Ovary (tissue), 9 donors: ENCODE measurements around the gene CTSW. TPM values are rescaled to one million over a fixed set of nuclear protein-coding genes. Genes with fewer than 3 reads are reported as not detected.
A peak's percentile ranks its signal among the peaks of the same experiment; 100 is the strongest.

Source experiments
- DNase-seq, 5 donors: peaks; one replicate each; pipeline ENCODE4 v3.0.0-alpha.2; 2019 to 2020
- H3K27ac ChIP-seq, 2 donors: fragments of 200-600 bp; one replicate each; pipeline versions ENCODE4 v1.5.1 to v1.8.0; 2019 to 2022
- H3K27me3 ChIP-seq: fragments of 200-600 bp; one replicate; pipeline ENCODE4 v1.8.0; 2022
- H3K36me3 ChIP-seq: fragments of 200-600 bp; sonication (generic); one replicate; pipeline ENCODE4 v1.5.1; 2019
- H3K4me1 ChIP-seq: one replicate; pipeline ENCODE4 v1.8.1; 2013; ENCODE audit warnings: mild to moderate bottlenecking, moderate library complexity; ENCODE audit not compliant: insufficient read depth
- H3K4me3 ChIP-seq: fragments of 200-600 bp; sonication (generic); one replicate; pipeline ENCODE4 v1.5.1; 2017
- H3K9me3 ChIP-seq, 2 donors: fragments of 200-600 bp in 1 of 2; sonication (generic) in 1 of 2; one replicate each; pipeline versions ENCODE4 v1.5.1 to v1.8.1; 2013 to 2019; ENCODE audit warnings: mild to moderate bottlenecking in 1 of 2, moderate library complexity in 1 of 2
- EP300 ChIP-seq: sonication (generic); formaldehyde crosslinking; IDR thresholded peaks from one replicate; pipeline ENCODE4 v1.6.1; 2017; ENCODE audit warnings: antibody characterized with exemption
- POLR2A ChIP-seq: fragments of 450-650 bp; IDR thresholded peaks from one replicate; pipeline ENCODE4 v1.6.1; 2017; ENCODE audit warnings: antibody characterized with exemption, mild to moderate bottlenecking, moderate library complexity
- WGBS, 3 donors: extraction: QIAGEN DNeasy Blood & Tissue Kit in 1 of 3; methylation state at CpG; one replicate each; pipeline versions ENCODE4 v1.1.5 to v1.1.7; 2013 to 2017; 5-methylcytosine and 5-hydroxymethylcytosine counted together
- intact Hi-C, 4 donors: fragments of 100-400 bp; cut with DNase I; formaldehyde crosslinking; loops; one replicate each; pipeline versions ENCODE4 v1.11.0 to v1.15.1; 2022 to 2023
- polyA plus RNA-seq, 2 donors: library from polyadenylated mRNA; stranded (reverse); fragments of 200-250 nt in 1 of 2; fragments of 350-450 nt in 1 of 2; fragmentation: Illumina TruSeq in 1 of 2; extraction: RNeasy Lipid Tissue Mini Kit (QIAGEN cat#74804) in 1 of 2; gene quantifications; one replicate each; pipeline ENCODE4 v1.2.3, GENCODE V29; 2013 to 2014
- total RNA-seq, 7 donors: library from RNA; depleted of rRNA in 2 of 7; stranded (reverse); fragments of >200 nt in 2 of 7; fragmentation: NEBNext Ultra II Directional in 3 of 7; extraction: Animal tissue kit (Norgen Biotek cat#: 25700) in 3 of 7; gene quantifications; one replicate each; pipeline versions ENCODE4 v1.1.0 to v1.2.4, GENCODE V29; 2016 to 2023
- TF ChIP-seq, protein P1 (sequence below), 3 donors: fragments of 450-650 bp in 2 of 3; fragments of 200-600 bp in 1 of 3; IDR thresholded peaks; one replicate each; pipeline versions ENCODE4 v1.5.1 to v1.8.0; 2016 to 2022; ENCODE audit warnings: antibody characterized with exemption in 3 of 3, mild to moderate bottlenecking in 1 of 3
- donor health status: DM: no; HTN: no; CAD: no; lungs with moderate emphysema.
- donor health status: DM: no; HTN: no; CAD: no.
- donor health status: Bipolar disorder and iron deficiency.
- donor health status: DM: yes; HTN: yes; CAD: no.
- donor health status: DM: no; HTN: no; CAD: no.
- donor health status: DM: yes; HTN: yes; CAD: no.

The CTSW gene
- total and polyA plus RNA-seq, 9 donors, result 0.30 to 1.3 (median 0.81) TPM

DNA sequence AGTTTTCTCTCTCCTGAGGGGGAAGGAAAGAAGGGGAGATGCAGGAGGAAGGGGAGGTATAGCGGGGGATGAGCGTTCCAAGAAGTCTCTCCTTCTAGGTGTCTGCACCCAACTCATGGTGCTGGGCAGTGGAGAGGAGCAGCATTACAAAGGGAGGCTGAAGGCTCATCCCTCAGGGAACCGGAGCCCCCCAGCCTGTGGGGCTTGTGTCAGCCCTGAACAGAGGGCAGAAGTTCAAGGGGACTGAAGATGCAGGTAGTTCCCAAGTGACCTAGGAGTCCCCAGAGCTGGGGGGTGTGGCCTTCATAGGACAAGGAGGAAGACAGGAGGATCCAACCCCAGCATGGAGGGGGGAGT is 37.4 kb downstream of the CTSW start:
- Histone ChIP-seq H3K9me3 (no peaks in the 10 kb centered on the region), H3K4me3 (peak overlapping the region; percentile 92), H3K27ac (peak overlapping the region in 1 of 2 donors; percentile 43), H3K27me3 (no peaks in the 10 kb centered on the region), H3K36me3 (no peaks in the 10 kb centered on the region), H3K4me1 (peaks cover 40% of the 10 kb centered on the region)
- TF ChIP-seq, protein P1, sequence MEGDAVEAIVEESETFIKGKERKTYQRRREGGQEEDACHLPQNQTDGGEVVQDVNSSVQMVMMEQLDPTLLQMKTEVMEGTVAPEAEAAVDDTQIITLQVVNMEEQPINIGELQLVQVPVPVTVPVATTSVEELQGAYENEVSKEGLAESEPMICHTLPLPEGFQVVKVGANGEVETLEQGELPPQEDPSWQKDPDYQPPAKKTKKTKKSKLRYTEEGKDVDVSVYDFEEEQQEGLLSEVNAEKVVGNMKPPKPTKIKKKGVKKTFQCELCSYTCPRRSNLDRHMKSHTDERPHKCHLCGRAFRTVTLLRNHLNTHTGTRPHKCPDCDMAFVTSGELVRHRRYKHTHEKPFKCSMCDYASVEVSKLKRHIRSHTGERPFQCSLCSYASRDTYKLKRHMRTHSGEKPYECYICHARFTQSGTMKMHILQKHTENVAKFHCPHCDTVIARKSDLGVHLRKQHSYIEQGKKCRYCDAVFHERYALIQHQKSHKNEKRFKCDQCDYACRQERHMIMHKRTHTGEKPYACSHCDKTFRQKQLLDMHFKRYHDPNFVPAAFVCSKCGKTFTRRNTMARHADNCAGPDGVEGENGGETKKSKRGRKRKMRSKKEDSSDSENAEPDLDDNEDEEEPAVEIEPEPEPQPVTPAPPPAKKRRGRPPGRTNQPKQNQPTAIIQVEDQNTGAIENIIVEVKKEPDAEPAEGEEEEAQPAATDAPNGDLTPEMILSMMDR (IDR thresholded peaks at IDR 0.05), result no peak
- TF ChIP-seq POLR2A, result no peak
- TF ChIP-seq EP300, result no peak
- intact Hi-C loops, result no loop called here
- DNase-seq, result peak in 1 of 5 donors; percentile 52
- 77 to 81% (median 81%) methylated on average over 3 of the region's 3 CpGs for WGBS, 3 donors

DNA sequence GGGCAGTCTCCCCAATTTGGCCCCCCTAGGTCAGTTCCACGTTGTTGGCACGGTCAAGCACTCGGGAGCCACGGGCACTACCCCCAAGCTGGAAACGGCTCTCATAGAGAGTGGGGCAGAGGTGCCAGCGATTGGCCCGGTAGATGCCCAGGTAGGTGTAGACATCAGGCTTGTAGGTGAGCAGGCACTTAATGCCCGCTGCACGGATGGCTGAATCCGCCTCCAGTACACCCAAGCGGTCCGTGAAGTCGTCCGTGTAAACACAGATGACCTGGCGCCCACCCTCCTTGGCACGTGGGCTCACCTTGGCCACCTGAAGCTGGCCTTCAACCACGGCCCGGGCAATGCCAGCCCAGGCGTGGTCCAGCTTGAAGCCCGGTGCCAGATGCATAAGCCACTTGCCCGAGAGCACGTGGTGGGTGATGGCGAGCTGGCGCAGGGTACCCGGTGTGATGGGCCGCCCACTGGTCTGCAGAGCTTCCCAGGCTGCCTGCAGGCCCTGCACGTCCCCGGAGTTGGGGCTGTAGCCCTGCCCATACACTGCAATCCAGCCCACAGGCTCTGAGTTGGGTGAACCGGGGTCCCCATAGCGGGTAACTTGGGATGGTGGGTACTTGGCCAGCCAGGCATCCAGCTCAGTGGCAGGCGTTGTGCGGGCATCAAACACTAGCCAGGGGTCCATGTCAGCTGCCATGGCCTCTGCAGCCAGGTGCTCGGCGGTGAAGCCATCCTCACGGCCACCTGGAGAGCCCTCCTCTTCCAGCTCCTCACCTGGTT is 38.0 kb downstream of the CTSW start:
- TF ChIP-seq POLR2A (no peak), EP300 (no peak)
- TF ChIP-seq, protein P1 (IDR thresholded peaks at IDR 0.05), result no peak
- peak in 4 of 5 donors; percentile 37 to 56 (median 56) for DNase-seq

DNA sequence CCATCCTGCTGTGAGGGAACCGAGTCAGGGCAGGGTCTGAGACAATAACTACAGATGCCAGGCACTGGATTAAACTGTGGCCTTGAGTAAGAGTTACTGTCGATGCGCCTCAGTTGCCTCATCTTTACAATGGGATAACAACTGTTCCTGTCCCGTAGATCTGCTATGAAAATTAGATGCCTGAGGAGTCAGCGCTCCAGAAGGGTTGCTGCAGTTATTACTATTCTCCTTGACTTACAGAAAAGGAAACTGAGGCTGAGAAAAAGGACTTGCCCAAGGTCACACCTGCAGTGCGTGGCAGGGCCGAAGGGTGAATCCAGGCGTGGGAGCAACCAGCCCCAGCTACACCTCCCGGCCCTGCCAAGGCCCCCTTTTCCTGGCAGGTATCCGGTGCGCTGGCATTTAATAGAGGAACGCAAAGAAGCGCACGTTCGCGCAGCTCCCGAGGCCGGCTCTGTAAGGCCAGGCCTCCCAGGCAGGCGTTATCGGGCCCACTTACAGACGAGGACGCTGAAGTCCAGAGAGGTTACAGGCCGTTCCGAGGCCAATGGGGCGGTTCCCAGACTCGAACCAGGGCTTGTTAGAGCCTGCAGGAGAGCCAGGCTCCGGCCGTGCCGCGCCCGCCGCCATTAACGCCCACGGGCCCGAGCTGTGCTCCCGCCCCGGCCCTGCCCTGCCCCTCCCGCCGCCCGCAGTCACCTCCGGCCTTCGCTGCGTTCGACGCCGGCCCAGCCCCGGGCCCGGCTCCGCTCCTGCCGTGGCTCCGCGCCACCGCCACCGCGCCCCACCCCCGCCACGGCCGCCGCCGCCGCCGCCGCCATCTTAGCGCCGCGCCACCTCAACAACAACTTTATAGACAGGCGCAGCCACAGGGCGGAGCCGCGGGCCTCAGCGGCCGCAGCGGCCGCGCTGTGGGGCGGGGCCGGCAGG is 38.8 kb downstream of the CTSW start, which contains the start of gene C11orf68:
Gene C11orf68 (minus strand): TSS at position 852 of the 930 bp plus-strand sequence. CDS start 31 bp downstream, at position 821.
- H3K27ac ChIP-seq, result peak within 1 kb of the TSS; percentile 79 to 84
- no peaks in the 10 kb centered on the region for H3K9me3 ChIP-seq
- H3K27me3 ChIP-seq, result no peaks in the 10 kb centered on the region
- 2 to 5% (median 2%) methylated on average over 28 to 77 of the region's 77 CpGs for WGBS, 3 donors
- TF ChIP-seq, protein P1 (IDR thresholded peaks at IDR 0.05), result peak in 1 of 3 donors; percentile 30
- TF ChIP-seq EP300 (no peak), POLR2A (peak; percentile 40)
- intact Hi-C loops, result loop anchor here in 1 of 4 donors (2.0 kb wide), 1 partner anchor 30 kb away; the partner anchor contains the start of gene FIBP
- no peaks in the 10 kb centered on the region for H3K36me3 ChIP-seq
- DNase-seq, result peak in 1 of 5 donors; percentile 67
- H3K4me1 ChIP-seq, result peaks cover 37% of the 10 kb centered on the region
- peak within 1 kb of the TSS; percentile 92 for H3K4me3 ChIP-seq

More for the DNA sequence above, 38.0 kb downstream of the CTSW start:
- 57 to 63% (median 61%) methylated on average over 29 to 35 of the region's 35 CpGs for WGBS, 3 donors
- Histone ChIP-seq H3K9me3 (no peaks in the 10 kb centered on the region), H3K27me3 (no peaks in the 10 kb centered on the region), H3K4me3 (peak overlapping the region; percentile 92), H3K27ac (peak overlapping the region; percentile 79 to 84), H3K4me1 (peaks cover 37% of the 10 kb centered on the region), H3K36me3 (no peaks in the 10 kb centered on the region)
- intact Hi-C loops, result loop anchor here in 1 of 4 donors (2.0 kb wide), 1 partner anchor 29 kb away; the partner anchor contains the start of gene FIBP

DNA sequence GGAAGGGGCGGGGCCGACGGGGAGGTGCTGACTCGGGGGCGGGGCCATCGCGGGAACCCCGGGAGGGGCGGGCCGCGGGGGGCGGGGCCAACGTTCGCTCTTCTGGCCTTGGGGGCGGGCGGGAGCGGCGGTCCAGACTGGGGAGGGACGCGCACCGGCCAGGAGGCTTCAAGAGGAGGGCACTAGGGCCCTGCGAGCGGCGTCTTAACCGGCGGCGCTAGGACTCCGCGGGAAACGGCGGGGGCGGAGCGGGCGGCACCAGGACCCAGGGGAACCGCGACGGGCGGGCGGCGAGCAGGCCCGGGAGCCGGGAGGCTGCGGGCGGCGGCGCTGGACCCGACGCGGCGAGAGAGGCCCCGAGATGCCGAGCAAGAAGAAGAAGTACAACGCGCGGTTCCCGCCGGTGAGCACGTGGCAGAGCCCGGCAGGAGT is 39.5 kb downstream of the CTSW start, which contains the start of gene DRAP1:
Gene DRAP1 (plus strand): TSS at position 286 of the 432 bp plus-strand sequence. CDS start 76 bp downstream, at position 362.
- intact Hi-C loops, result loop anchor here in 1 of 4 donors (2.0 kb wide), 1 partner anchor 30 kb away; the partner anchor contains the start of gene FIBP
- H3K27me3 ChIP-seq, result no peaks in the 10 kb centered on the region
- 1% methylated on average over 23 to 59 of the region's 59 CpGs for WGBS, 3 donors
- peaks cover 37% of the 10 kb centered on the region for H3K4me1 ChIP-seq
- no peaks in the 10 kb centered on the region for H3K9me3 ChIP-seq
- peak within 1 kb of the TSS; percentile 92 for H3K4me3 ChIP-seq
- H3K36me3 ChIP-seq, result no peaks in the 10 kb centered on the region
- DNase-seq, result peak; percentile 99
- peak; percentile 63 for TF ChIP-seq POLR2A
- TF ChIP-seq, protein P1 (IDR thresholded peaks at IDR 0.05), result no peak
- peak within 1 kb of the TSS; percentile 79 to 84 for H3K27ac ChIP-seq
